ENCODE data around the gene RAPSN. TPM values are rescaled to one million over a fixed set of nuclear protein-coding genes. Genes with fewer than 3 reads are reported as not detected.

Gene RAPSN

DNA sequence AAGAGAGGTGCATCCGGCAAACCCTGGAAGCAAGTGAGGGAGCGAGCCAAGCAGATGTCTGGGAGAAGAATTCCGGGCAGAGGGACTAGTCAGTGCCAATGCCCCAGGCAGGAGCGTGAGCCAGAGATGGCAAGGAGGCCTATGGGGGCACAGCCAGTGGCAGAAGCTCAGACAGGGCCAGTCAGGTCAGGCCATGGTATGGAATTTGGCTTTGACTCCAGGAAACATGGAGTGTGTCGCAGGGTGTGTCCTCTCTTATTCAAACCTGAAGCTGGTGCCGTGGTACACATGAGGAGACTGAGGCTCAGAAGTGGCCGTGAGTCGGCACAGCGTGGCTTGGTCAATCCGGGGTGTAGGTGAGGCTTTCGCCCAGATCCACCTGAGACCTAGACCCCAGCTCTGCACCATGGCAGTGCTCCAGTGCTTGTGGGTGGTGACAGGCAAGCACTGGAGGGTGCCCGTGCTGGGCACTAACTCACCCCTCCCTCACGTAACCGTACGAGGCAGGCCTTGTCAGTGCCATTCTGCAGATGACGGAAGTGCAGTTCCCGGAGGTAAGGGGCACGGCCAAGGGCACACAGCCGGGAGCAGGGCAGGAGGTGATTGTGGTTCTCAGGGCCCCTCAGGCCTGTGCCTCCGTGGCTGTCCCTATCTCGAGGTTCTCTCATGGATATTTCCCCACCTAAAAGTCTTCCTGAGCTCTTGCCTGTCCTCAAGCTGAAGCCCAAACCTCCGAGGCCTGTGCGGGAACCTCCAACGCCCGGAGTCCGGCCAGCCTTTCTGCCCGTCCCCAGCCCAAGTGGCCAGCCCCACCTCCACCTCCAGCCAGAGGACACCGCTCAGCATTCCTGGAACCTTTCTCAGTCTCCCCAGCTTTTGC is 60.0 kb downstream of the RAPSN start:
- Histone ChIP-seq H3K27ac (replicated peaks; ENCODE audit: low read length) (no peak overlapping the region), H2BK15ac (ENCODE audit: low read length) (peak overlapping the region; percentile 90), H2BK120ac (ENCODE audit: low read depth, low read length) (no peak overlapping the region), H4K8ac (ENCODE audit: low read depth, low read length) (peak overlapping the region; percentile 33), H4K91ac (ENCODE audit: low read depth, low read length, poor library complexity) (no peak overlapping the region), H3K9me3 (replicated peaks in 1 of 2; ENCODE audit: control insufficient read depth in 2 of 2, insufficient read depth in 1 of 2, low read depth in 1 of 2, low read length in 2 of 2) (no peaks in the 10 kb centered on the region), H3K4me3 (ENCODE audit: low read length in 2 of 2) (no peak overlapping the region), H3K18ac (ENCODE audit: low read length) (peak overlapping the region; percentile 92), H3K4ac (ENCODE audit: low read length) (no peak overlapping the region), H2BK12ac (ENCODE audit: low read length) (no peak overlapping the region), H3K23ac (ENCODE audit: low read depth, low read length, poor library complexity) (peak overlapping the region; percentile 35), H3K4me2 (ENCODE audit: insufficient read depth, low read length, poor library complexity, severe bottlenecking) (no peak overlapping the region), H3K27me3 (ENCODE audit: control insufficient read depth in 3 of 3, insufficient read depth in 3 of 3, low read depth in 1 of 3, low read length in 3 of 3) (peaks cover 0 to 5% (median 0%) of the 10 kb centered on the region in 3 experiments), H3K4me1 (ENCODE audit: control insufficient read depth in 2 of 2, insufficient read depth in 1 of 2, low read depth in 1 of 2, low read length in 2 of 2) (peaks cover 0 to 6% of the 10 kb centered on the region in 2 donors), H2AK5ac (ENCODE audit: low read depth, low read length) (peak overlapping the region; percentile 71), H3K36me3 (replicated peaks in 1 of 2; ENCODE audit: control insufficient read depth in 2 of 2, insufficient read depth in 2 of 2, low read length in 2 of 2) (no peaks in the 10 kb centered on the region), H3K9ac (ENCODE audit: low read depth, low read length, poor library complexity) (peak overlapping the region; percentile 57), H2AFZ (ENCODE audit: low read length) (peak overlapping the region; percentile 72), H3K79me1 (ENCODE audit: low read depth, low read length) (no peaks in the 10 kb centered on the region), H2BK5ac (ENCODE audit: low read length) (peak overlapping the region; percentile 26), H3K14ac (ENCODE audit: low read length) (no peak overlapping the region)
- no CpG with 5 or more reads among the region's 28 CpGs for WGBS, 2 donors (ENCODE audit: extremely low coverage in 2 of 2, insufficient read length in 2 of 2, insufficient replicate concordance in 1 of 2)
- DNase-seq (ENCODE audit: low spot score): no peak

GRCh38 chr11:47387944-47388696 is 60.8 kb downstream of the RAPSN start:
- H3K23ac ChIP-seq (ENCODE audit: low read depth, low read length, poor library complexity): no peak overlapping the region
- no peak overlapping the region for H3K4me2 ChIP-seq (ENCODE audit: insufficient read depth, low read length, poor library complexity, severe bottlenecking)
- H3K27me3 ChIP-seq (ENCODE audit: control insufficient read depth in 3 of 3, insufficient read depth in 3 of 3, low read depth in 1 of 3, low read length in 3 of 3): peaks cover 0 to 5% (median 0%) of the 10 kb centered on the region in 3 experiments
- H4K8ac ChIP-seq (ENCODE audit: low read depth, low read length): peak overlapping the region; percentile 33
- no peak overlapping the region for H2BK120ac ChIP-seq (ENCODE audit: low read depth, low read length)
- peak overlapping the region; percentile 72 for H2AFZ ChIP-seq (ENCODE audit: low read length)
- no peak overlapping the region for H3K27ac ChIP-seq (replicated peaks; ENCODE audit: low read length)
- no peak overlapping the region for H3K4ac ChIP-seq (ENCODE audit: low read length)
- H3K14ac ChIP-seq (ENCODE audit: low read length): no peak overlapping the region
- peak overlapping the region; percentile 72 for H3K18ac ChIP-seq (ENCODE audit: low read length)
- peak overlapping the region; percentile 24 for H2AK5ac ChIP-seq (ENCODE audit: low read depth, low read length)
- DNase-seq (ENCODE audit: low spot score): no peak
- no peaks in the 10 kb centered on the region for H3K79me1 ChIP-seq (ENCODE audit: low read depth, low read length)
- no peak overlapping the region for H2BK15ac ChIP-seq (ENCODE audit: low read length)
- H4K91ac ChIP-seq (ENCODE audit: low read depth, low read length, poor library complexity): no peak overlapping the region
- peaks cover 0 to 6% of the 10 kb centered on the region in 2 donors for H3K4me1 ChIP-seq (ENCODE audit: control insufficient read depth in 2 of 2, insufficient read depth in 1 of 2, low read depth in 1 of 2, low read length in 2 of 2)
- no CpG with 5 or more reads among the region's 13 CpGs for WGBS, 2 donors (ENCODE audit: extremely low coverage in 2 of 2, insufficient read length in 2 of 2, insufficient replicate concordance in 1 of 2)
- no peak overlapping the region for H2BK5ac ChIP-seq (ENCODE audit: low read length)
- no peaks in the 10 kb centered on the region for H3K36me3 ChIP-seq (replicated peaks in 1 of 2; ENCODE audit: control insufficient read depth in 2 of 2, insufficient read depth in 2 of 2, low read length in 2 of 2)
- no peak overlapping the region for H3K4me3 ChIP-seq (ENCODE audit: low read length in 2 of 2)
- peak overlapping the region; percentile 18 for H2BK12ac ChIP-seq (ENCODE audit: low read length)
- peak overlapping the region; percentile 32 for H3K9ac ChIP-seq (ENCODE audit: low read depth, low read length, poor library complexity)
- no peaks in the 10 kb centered on the region for H3K9me3 ChIP-seq (replicated peaks in 1 of 2; ENCODE audit: control insufficient read depth in 2 of 2, insufficient read depth in 1 of 2, low read depth in 1 of 2, low read length in 2 of 2)

Small RNAs within 50 kb of the gene (small RNA-seq; reads per million reads assigned to genes)
- not detected for gene MIR4487 (ENCODE audit: insufficient read depth)
